ENCODE measurements around the gene ZGLP1.

Gene ZGLP1

GRCh38 chr19:10260141-10260584, 49.5 kb downstream of the ZGLP1 start:
- Mint-ChIP-seq H3K36me3 (ENCODE audit: low read depth) (peaks cover 30% of the 10 kb centered on the region), H3K4me3 (peak overlapping the region; percentile 44), H3K9me3 (no peaks in the 10 kb centered on the region), H3K4me1 (ENCODE audit: low read depth) (peaks cover 24% of the 10 kb centered on the region), H3K27me3 (no peaks in the 10 kb centered on the region), H3K27ac (peak overlapping the region; percentile 84)

GRCh38 chr19:10259162-10259905, 50.3 kb downstream of the ZGLP1 start:
- Mint-ChIP-seq H3K27me3 (no peaks in the 10 kb centered on the region), H3K4me1 (ENCODE audit: low read depth) (peaks cover 25% of the 10 kb centered on the region), H3K4me3 (peak overlapping the region; percentile 44), H3K27ac (peak overlapping the region; percentile 84), H3K36me3 (ENCODE audit: low read depth) (peaks cover 37% of the 10 kb centered on the region), H3K9me3 (no peaks in the 10 kb centered on the region)

DNA sequence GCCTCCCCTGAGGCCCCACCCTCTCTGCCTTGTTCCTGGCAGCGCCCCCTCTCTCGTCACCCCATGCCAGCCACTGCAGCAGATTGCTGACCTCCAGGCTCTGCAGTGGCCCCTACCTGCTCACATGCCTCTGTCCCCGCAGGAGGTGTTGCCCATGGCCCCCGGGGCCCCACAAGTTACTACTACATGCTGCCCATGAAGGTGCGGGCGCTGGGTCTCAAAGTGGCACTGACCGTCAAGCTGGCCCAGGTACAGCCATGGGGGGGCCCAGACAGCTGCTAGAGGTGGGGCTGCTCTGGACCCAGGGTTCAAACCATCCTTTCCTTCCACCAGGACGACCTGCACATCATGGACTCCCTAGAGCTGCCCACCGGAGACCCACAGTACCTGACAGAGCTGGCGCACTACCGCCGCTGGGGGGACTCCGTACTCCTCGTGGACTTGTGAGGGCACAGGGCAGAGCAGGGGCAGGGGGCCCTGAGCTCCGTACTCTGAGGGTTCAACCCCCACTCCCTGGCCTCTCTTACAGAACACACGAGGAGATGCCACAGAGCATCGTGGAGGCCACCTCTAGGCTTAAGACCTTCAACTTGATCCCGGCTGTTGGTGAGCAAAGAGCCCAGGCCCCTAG, 51.4 kb downstream of the ZGLP1 start:
- Mint-ChIP-seq H3K4me1 (ENCODE audit: low read depth) (peaks cover 37% of the 10 kb centered on the region), H3K9me3 (no peaks in the 10 kb centered on the region), H3K36me3 (ENCODE audit: low read depth) (peaks cover 45% of the 10 kb centered on the region), H3K4me3 (no peak overlapping the region), H3K27me3 (no peaks in the 10 kb centered on the region), H3K27ac (no peak overlapping the region)

DNA sequence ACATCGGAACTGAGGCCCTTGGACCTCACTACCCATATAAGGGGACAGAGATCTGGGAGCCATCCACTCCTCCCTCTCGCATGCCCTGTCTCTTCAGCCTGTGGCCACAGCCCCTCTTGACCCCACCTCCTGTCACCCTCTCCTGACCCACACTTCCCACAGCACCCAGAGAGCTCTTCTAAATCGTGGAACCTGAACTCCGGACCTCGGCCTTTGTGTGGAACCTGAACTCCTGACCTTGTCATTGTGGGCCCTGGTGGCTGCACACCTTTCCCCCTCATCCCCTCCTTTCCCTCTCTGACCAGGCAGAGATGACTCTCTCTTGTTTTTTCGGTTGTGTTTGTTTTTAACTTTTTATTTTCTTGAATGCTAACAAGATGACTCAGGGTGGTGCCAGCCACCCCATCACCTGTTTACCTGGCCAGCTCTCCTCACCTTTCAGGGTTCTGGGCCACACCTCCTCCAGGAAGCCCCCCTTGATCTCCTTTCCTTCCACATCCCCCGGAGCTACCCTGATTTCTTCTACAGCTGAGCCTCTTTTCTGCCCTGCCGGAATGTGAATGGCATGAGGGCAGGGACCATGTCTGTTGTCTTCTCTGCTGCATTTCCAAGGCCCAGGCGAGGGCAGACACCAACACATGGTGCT, 52.5 kb downstream of the ZGLP1 start:
- Mint-ChIP-seq H3K36me3 (ENCODE audit: low read depth) (peaks cover 50% of the 10 kb centered on the region), H3K9me3 (no peaks in the 10 kb centered on the region), H3K27ac (no peak overlapping the region), H3K4me1 (ENCODE audit: low read depth) (peaks cover 46% of the 10 kb centered on the region), H3K27me3 (no peaks in the 10 kb centered on the region), H3K4me3 (no peak overlapping the region)

DNA sequence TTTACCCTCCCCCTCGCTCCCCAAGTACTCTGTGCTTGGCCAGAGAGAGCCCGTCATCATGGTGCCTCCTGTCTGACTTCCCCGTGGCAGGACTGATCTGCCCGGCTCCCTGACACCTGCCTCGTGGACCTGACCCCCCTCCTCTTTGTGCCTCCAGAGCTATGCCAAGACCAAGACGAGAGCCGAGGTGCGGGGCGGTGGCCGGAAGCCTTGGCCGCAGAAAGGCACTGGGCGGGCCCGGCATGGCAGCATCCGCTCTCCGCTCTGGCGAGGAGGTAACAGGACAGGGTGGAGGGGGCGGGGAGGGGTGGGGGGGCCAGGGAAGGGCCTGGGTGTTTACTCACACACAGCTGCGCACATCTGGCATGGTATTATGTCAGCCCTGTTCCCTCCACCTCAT, 53.1 kb downstream of the ZGLP1 start:
- peaks cover 46% of the 10 kb centered on the region for H3K4me1 Mint-ChIP-seq (ENCODE audit: low read depth)
- H3K27me3 Mint-ChIP-seq: no peaks in the 10 kb centered on the region
- H3K9me3 Mint-ChIP-seq: no peaks in the 10 kb centered on the region
- H3K36me3 Mint-ChIP-seq (ENCODE audit: low read depth): peaks cover 50% of the 10 kb centered on the region
- no peak overlapping the region for H3K27ac Mint-ChIP-seq
- no peak overlapping the region for H3K4me3 Mint-ChIP-seq

GRCh38 chr19:10255358-10255757, 54.3 kb downstream of the ZGLP1 start:
- H3K4me1 Mint-ChIP-seq (ENCODE audit: low read depth): peaks cover 42% of the 10 kb centered on the region

More at GRCh38 chr19:10255358-10255757, 54.3 kb downstream of the ZGLP1 start:
- H3K27ac Mint-ChIP-seq: peak overlapping the region; percentile 38
- H3K36me3 Mint-ChIP-seq (ENCODE audit: low read depth): peaks cover 50% of the 10 kb centered on the region
- no peaks in the 10 kb centered on the region for H3K27me3 Mint-ChIP-seq
- H3K9me3 Mint-ChIP-seq: no peaks in the 10 kb centered on the region
- H3K4me3 Mint-ChIP-seq: no peak overlapping the region

Data from stimulated activated naive CD8-positive, alpha-beta T cell treated with anti-CD3 and anti-CD28 coated beads, Interleukin-15, Interleukin-2, amounts not matched to agents 100 ng/mL and 50 ng/mL, for 24 hours (primary cell).